ENCODE measurements around the gene FGF11.

FGF11 gene

GRCh38 chr17:7483255-7484066 is 44.1 kb downstream of the FGF11 start:
- H3K27me3 ChIP-seq (ENCODE audit: insufficient read depth, poor library complexity, severe bottlenecking), result no peaks in the 10 kb centered on the region
- DNase-seq (ENCODE audit: low read depth in 1 of 2, low spot score in 1 of 2), result peak; percentile 66 to 71
- peak overlapping the region; percentile 100 for H3K27ac ChIP-seq (replicated peaks)
- TF ChIP-seq, protein P1, sequence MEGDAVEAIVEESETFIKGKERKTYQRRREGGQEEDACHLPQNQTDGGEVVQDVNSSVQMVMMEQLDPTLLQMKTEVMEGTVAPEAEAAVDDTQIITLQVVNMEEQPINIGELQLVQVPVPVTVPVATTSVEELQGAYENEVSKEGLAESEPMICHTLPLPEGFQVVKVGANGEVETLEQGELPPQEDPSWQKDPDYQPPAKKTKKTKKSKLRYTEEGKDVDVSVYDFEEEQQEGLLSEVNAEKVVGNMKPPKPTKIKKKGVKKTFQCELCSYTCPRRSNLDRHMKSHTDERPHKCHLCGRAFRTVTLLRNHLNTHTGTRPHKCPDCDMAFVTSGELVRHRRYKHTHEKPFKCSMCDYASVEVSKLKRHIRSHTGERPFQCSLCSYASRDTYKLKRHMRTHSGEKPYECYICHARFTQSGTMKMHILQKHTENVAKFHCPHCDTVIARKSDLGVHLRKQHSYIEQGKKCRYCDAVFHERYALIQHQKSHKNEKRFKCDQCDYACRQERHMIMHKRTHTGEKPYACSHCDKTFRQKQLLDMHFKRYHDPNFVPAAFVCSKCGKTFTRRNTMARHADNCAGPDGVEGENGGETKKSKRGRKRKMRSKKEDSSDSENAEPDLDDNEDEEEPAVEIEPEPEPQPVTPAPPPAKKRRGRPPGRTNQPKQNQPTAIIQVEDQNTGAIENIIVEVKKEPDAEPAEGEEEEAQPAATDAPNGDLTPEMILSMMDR (IDR thresholded peaks at IDR 0.05; ENCODE audit: insufficient read depth, low read length), result no peak
- no peak for TF ChIP-seq POLR2AphosphoS5 (IDR thresholded peaks at IDR 0.05; ENCODE audit: low read depth)
- TF ChIP-seq GABPA (IDR thresholded peaks at IDR 0.05; ENCODE audit: low read depth), result no peak
- TF ChIP-seq SPI1 (IDR thresholded peaks at IDR 0.05; ENCODE audit: borderline replicate concordance, low read depth), result no peak
- no peak for TF ChIP-seq REST (IDR thresholded peaks at IDR 0.05; ENCODE audit: insufficient replicate concordance, low read depth)
- H3K4me3 ChIP-seq (replicated peaks; ENCODE audit: insufficient read depth, low read length), result peak overlapping the region; percentile 31

GRCh38 chr17:7484067-7484918 is 45.0 kb downstream of the FGF11 start, which contains the start of gene POLR2A:
Gene POLR2A (plus strand): TSS chr17:7484366.
- peak; percentile 82 to 85 for DNase-seq (ENCODE audit: low read depth in 1 of 2, low spot score in 1 of 2)
- TF ChIP-seq REST (IDR thresholded peaks at IDR 0.05; ENCODE audit: insufficient replicate concordance, low read depth) (peak; percentile 81), POLR2AphosphoS5 (IDR thresholded peaks at IDR 0.05; ENCODE audit: low read depth) (peak; percentile 95)
- TF ChIP-seq, protein P1 (IDR thresholded peaks at IDR 0.05; ENCODE audit: insufficient read depth, low read length), result no peak
- Histone ChIP-seq H3K27ac (replicated peaks) (peak within 1 kb of the TSS; percentile 100), H3K4me3 (replicated peaks; ENCODE audit: insufficient read depth, low read length) (peak within 1 kb of the TSS; percentile 55), H3K27me3 (ENCODE audit: insufficient read depth, poor library complexity, severe bottlenecking) (no peaks in the 10 kb centered on the region)

GRCh38 chr17:7484919-7485377 is 45.6 kb downstream of the FGF11 start:
- TF ChIP-seq, protein P1 (IDR thresholded peaks at IDR 0.05; ENCODE audit: insufficient read depth, low read length), result no peak
- TF ChIP-seq GABPA (IDR thresholded peaks at IDR 0.05; ENCODE audit: low read depth) (no peak), REST (IDR thresholded peaks at IDR 0.05; ENCODE audit: insufficient replicate concordance, low read depth) (no peak), SPI1 (IDR thresholded peaks at IDR 0.05; ENCODE audit: borderline replicate concordance, low read depth) (no peak), POLR2AphosphoS5 (IDR thresholded peaks at IDR 0.05; ENCODE audit: low read depth) (no peak)
- Histone ChIP-seq H3K4me3 (replicated peaks; ENCODE audit: insufficient read depth, low read length) (peak overlapping the region; percentile 55), H3K27ac (replicated peaks) (peak overlapping the region; percentile 100), H3K27me3 (ENCODE audit: insufficient read depth, poor library complexity, severe bottlenecking) (no peaks in the 10 kb centered on the region)
- no peak for DNase-seq (ENCODE audit: low read depth in 1 of 2, low spot score in 1 of 2)

Data from HL-60 (cell line).